Neuronal stem cell (in vitro differentiated cells): ENCODE results near the gene CCDC85B.

Experiments used
- DNase-seq: peaks from one replicate; pipeline ENCODE4 v3.0.0-alpha.2; 2013; ENCODE audit warnings: low spot score
- H2AFZ ChIP-seq: one replicate; pipeline ENCODE4 v1.6.1; 2013; ENCODE audit warnings: mild to moderate bottlenecking, low read length, inconsistent platforms
- H2AK5ac ChIP-seq: 2 replicates; pipeline ENCODE4 v1.6.1; 2013; ENCODE audit warnings: low read depth, mild to moderate bottlenecking, inconsistent platforms, low read length, moderate library complexity, mixed read lengths
- H2BK120ac ChIP-seq: 2 replicates; pipeline ENCODE4 v1.6.1; 2013; ENCODE audit warnings: low read depth, mild to moderate bottlenecking, inconsistent platforms, low read length, moderate library complexity, mixed read lengths
- H2BK12ac ChIP-seq: one replicate; pipeline ENCODE4 v1.6.1; 2013; ENCODE audit warnings: low read length, inconsistent platforms
- H2BK15ac ChIP-seq: 2 replicates; pipeline ENCODE4 v1.6.1; 2013; ENCODE audit warnings: mild to moderate bottlenecking, low read length, inconsistent platforms, mixed read lengths
- H2BK5ac ChIP-seq: one replicate; pipeline ENCODE4 v1.6.1; 2013; ENCODE audit warnings: inconsistent platforms, mild to moderate bottlenecking, low read length, moderate library complexity
- H3K14ac ChIP-seq: one replicate; pipeline ENCODE4 v1.6.1; 2013; ENCODE audit warnings: low read length, inconsistent platforms
- H3K18ac ChIP-seq: 2 replicates; pipeline ENCODE4 v1.6.1; 2013; ENCODE audit warnings: low read length, inconsistent platforms
- H3K23ac ChIP-seq: 2 replicates; pipeline ENCODE4 v1.6.1; 2013; ENCODE audit warnings: low read depth, mild to moderate bottlenecking, mixed read lengths, low read length, inconsistent platforms; ENCODE audit not compliant: poor library complexity
- H3K27ac ChIP-seq: replicated peaks from 3 replicates; pipeline ENCODE4 v1.5.1; 2013; ENCODE audit warnings: low read length, inconsistent platforms
- H3K27me3 ChIP-seq, 3 experiments: 2 replicates each; pipeline ENCODE4 v1.6.1; 2013; ENCODE audit warnings: low read length in 3 of 3, mild to moderate bottlenecking in 2 of 3, inconsistent platforms in 1 of 3, low read depth in 1 of 3, mixed read lengths in 1 of 3, moderate library complexity in 1 of 3; ENCODE audit not compliant: control insufficient read depth in 3 of 3, insufficient read depth in 3 of 3
- H3K36me3 ChIP-seq, 2 donors: replicated peaks in 1 of 2; 2 replicates each; pipeline ENCODE4 v1.6.1; 2013; ENCODE audit warnings: low read length in 2 of 2; ENCODE audit not compliant: control insufficient read depth in 2 of 2, insufficient read depth in 2 of 2
- H3K4ac ChIP-seq: 2 replicates; pipeline ENCODE4 v1.6.1; 2013; ENCODE audit warnings: inconsistent platforms, mild to moderate bottlenecking, low read length, moderate library complexity
- H3K4me1 ChIP-seq, 2 donors: 1 replicate in 1 of 2; 2 replicates in 1 of 2; pipeline ENCODE4 v1.6.1; 2013; ENCODE audit warnings: low read length in 2 of 2, low read depth in 1 of 2; ENCODE audit not compliant: control insufficient read depth in 2 of 2, insufficient read depth in 1 of 2
- H3K4me2 ChIP-seq: one replicate; pipeline ENCODE4 v1.6.1; 2013; ENCODE audit warnings: mild to moderate bottlenecking, low read length, inconsistent platforms; ENCODE audit not compliant: insufficient read depth, poor library complexity, severe bottlenecking
- H3K4me3 ChIP-seq, 2 donors: 2 replicates each; pipeline ENCODE4 v1.5.1; 2013; ENCODE audit warnings: low read length in 2 of 2, mild to moderate bottlenecking in 2 of 2, inconsistent platforms in 1 of 2, moderate library complexity in 1 of 2
- H3K79me1 ChIP-seq: one replicate; pipeline ENCODE4 v1.6.1; 2013; ENCODE audit warnings: low read depth, mild to moderate bottlenecking, inconsistent platforms, low read length, moderate library complexity
- H3K9ac ChIP-seq: one replicate; pipeline ENCODE4 v1.6.1; 2013; ENCODE audit warnings: mild to moderate bottlenecking, low read depth, low read length, inconsistent platforms; ENCODE audit not compliant: poor library complexity
- H3K9me3 ChIP-seq, 2 donors: replicated peaks in 1 of 2; 2 replicates each; pipeline versions ENCODE3 to v1.6.1; 2013; ENCODE audit warnings: low read length in 2 of 2, mild to moderate bottlenecking in 2 of 2, inconsistent platforms in 1 of 2, low read depth in 1 of 2, mixed read lengths in 1 of 2, moderate library complexity in 1 of 2; ENCODE audit not compliant: control insufficient read depth in 2 of 2, insufficient read depth in 1 of 2
- H4K8ac ChIP-seq: one replicate; pipeline ENCODE4 v1.6.1; 2013; ENCODE audit warnings: low read depth, mild to moderate bottlenecking, inconsistent platforms, low read length, moderate library complexity
- H4K91ac ChIP-seq: one replicate; pipeline ENCODE4 v1.6.1; 2013; ENCODE audit warnings: low read length, low read depth, mild to moderate bottlenecking, inconsistent platforms; ENCODE audit not compliant: poor library complexity
- WGBS, 2 donors: extraction: QIAGEN DNeasy Blood & Tissue Kit; methylation state at CpG; one replicate each; pipeline ENCODE4 v1.1.7; 2013; ENCODE audit warnings: missing lambda C conversion rate in 2 of 2, mixed read lengths in 1 of 2; ENCODE audit not compliant: insufficient read length in 2 of 2, insufficient replicate concordance in 1 of 2; ENCODE audit errors: extremely low coverage in 2 of 2; 5-methylcytosine and 5-hydroxymethylcytosine counted together

The CCDC85B gene

DNA sequence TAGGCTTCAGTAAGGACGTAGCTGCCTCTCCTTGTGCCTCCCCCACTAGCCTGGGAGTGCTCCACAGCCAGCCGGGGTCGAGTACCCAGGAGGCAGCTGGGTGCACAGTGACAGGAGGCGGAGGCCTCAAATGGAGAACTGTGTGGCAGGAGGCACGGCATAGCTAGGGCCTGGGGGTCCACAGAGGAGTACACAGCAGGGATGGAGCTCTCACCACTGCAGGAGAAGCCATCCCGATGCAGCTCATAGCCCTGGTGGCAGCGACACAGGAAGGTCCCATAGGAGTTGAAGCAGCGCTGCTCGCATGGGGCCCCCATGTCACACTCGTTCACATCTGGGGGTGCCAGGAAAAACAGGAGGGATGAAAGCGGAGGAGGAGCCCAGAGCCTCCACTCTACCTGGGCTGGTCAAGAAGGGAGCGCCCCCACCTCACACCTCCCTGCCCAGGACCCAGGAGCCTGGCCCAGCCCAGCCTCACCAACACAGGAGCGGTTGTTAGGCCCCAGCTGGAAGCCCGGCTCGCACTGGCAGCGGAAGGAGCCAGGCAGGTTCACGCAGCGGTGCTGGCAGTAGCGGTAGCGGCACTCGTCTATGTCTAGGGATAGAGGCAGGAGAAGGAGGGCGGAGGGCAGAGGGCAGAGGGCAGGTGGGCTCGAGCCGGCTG, 20.7 kb upstream of the CCDC85B start:
- Histone ChIP-seq H3K36me3 (peaks cover 9 to 31% of the 10 kb centered on the region in 2 donors), H3K14ac (no peak overlapping the region), H3K9me3 (no peaks in the 10 kb centered on the region), H3K4me2 (no peak overlapping the region), H3K9ac (no peak overlapping the region), H3K27me3 (peaks cover 0 to 5% (median 0%) of the 10 kb centered on the region in 3 experiments), H3K4me1 (peaks cover 5 to 22% of the 10 kb centered on the region in 2 donors), H2AK5ac (peak overlapping the region; percentile 91), H2BK120ac (no peak overlapping the region), H4K91ac (peak overlapping the region; percentile 89), H3K27ac (no peak overlapping the region), H2BK15ac (no peak overlapping the region), H2AFZ (no peak overlapping the region), H3K4ac (no peak overlapping the region), H3K23ac (peak overlapping the region; percentile 87), H3K18ac (no peak overlapping the region), H3K4me3 (no peak overlapping the region), H2BK12ac (peak overlapping the region; percentile 31), H4K8ac (peak overlapping the region; percentile 88), H2BK5ac (peak overlapping the region; percentile 43), H3K79me1 (peaks cover 3% of the 10 kb centered on the region)
- no peak for DNase-seq
- WGBS, 2 donors: no CpG with 5 or more reads among the region's 24 CpGs

DNA sequence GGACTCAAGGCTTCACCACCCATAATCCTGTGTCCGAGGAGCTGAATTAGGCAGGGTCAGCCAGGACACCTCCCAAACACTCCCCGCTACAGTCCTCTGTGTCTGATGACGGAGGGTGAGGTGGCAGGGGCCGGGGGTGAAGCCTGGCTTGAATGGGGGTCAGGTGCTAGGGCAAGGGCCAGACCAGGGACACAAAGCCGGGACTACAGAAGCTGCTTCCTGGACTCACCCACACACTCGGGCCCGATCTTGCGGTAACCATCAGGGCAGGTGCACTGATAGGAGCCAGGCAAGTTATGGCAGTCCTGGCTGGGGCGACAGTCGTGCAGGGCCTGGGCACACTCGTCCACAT, 20.2 kb upstream of the CCDC85B start:
- Histone ChIP-seq H2AFZ (no peak overlapping the region), H3K4me2 (no peak overlapping the region), H2BK5ac (peak overlapping the region; percentile 43), H3K4ac (no peak overlapping the region), H3K23ac (peak overlapping the region; percentile 87), H3K4me3 (no peak overlapping the region), H2BK15ac (no peak overlapping the region), H3K9me3 (no peaks in the 10 kb centered on the region), H3K27ac (no peak overlapping the region), H3K9ac (no peak overlapping the region), H3K27me3 (peaks cover 0 to 5% (median 0%) of the 10 kb centered on the region in 3 experiments), H3K79me1 (peaks cover 3% of the 10 kb centered on the region), H3K36me3 (peaks cover 6 to 26% of the 10 kb centered on the region in 2 donors), H3K14ac (no peak overlapping the region), H3K4me1 (peaks cover 5 to 22% of the 10 kb centered on the region in 2 donors), H2BK12ac (no peak overlapping the region), H4K91ac (peak overlapping the region; percentile 89), H2BK120ac (no peak overlapping the region), H4K8ac (no peak overlapping the region), H2AK5ac (peak overlapping the region; percentile 13), H3K18ac (peak overlapping the region; percentile 32)
- no peak for DNase-seq
- no CpG with 5 or more reads among the region's 11 CpGs for WGBS, 2 donors

DNA sequence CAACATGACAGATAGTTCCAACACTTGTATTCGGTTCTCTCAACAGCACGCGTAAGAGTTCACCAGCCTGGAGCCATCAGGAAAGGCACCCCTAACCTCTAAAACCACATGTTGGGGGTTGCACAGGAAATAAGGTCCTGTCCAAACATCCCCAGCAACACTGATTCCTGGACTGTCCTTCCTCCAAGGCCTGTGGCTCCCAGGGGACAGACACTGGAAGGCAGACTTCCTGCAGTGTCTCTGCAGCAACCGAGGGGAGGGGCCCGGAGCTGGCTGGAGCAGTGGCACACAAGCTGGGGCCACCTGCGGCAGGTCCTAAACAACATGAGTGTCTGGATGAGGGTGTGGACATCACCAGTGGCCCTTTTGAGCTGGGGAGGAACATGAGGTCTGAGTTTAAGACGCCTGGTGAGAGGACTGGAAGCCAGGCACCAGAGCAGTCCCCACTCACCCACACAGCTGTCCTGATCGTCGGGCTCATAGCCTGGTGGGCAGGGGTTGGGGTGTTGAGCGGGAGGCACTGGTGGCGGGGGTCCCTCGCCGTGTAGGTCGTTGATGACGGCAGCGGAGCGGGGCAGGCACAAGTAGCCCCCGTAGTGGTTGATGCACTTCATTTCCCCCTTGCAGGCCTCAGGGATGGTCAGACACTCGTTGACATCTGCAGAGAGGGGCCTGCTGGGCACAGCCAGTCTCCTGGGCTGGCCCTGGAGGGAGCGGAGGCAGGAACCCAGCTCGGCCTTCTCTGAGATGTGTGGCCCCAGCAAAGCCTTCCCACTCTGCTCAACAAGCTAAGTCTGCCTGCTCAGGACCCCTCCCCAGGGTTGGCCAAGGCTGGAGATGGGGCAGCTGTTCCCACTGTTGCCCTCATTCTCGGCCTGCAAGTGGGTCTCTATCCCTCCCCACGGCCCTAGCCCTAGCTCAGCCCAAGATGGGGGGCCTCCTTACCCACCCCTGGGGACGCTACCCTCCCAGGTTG, 19.5 kb upstream of the CCDC85B start:
- Histone ChIP-seq H2AK5ac (peak overlapping the region; percentile 94), H3K4me2 (no peak overlapping the region), H3K9ac (no peak overlapping the region), H2BK120ac (no peak overlapping the region), H4K8ac (no peak overlapping the region), H3K4me1 (peaks cover 5 to 22% of the 10 kb centered on the region in 2 donors), H4K91ac (no peak overlapping the region), H3K14ac (no peak overlapping the region), H3K4ac (no peak overlapping the region), H3K27ac (no peak overlapping the region), H3K36me3 (peaks cover 4 to 19% of the 10 kb centered on the region in 2 donors), H3K4me3 (no peak overlapping the region), H3K9me3 (no peaks in the 10 kb centered on the region), H2BK15ac (peak overlapping the region; percentile 71), H3K18ac (no peak overlapping the region), H3K27me3 (peaks cover 0 to 5% (median 0%) of the 10 kb centered on the region in 3 experiments), H2BK12ac (peak overlapping the region; percentile 16), H2AFZ (peak overlapping the region; percentile 75), H3K79me1 (peaks cover 3% of the 10 kb centered on the region), H3K23ac (peak overlapping the region; percentile 47), H2BK5ac (no peak overlapping the region)
- WGBS, 2 donors: no CpG with 5 or more reads among the region's 24 CpGs
- DNase-seq: no peak
